Pancreas (tissue), 10 donors: ENCODE results near the gene RHBDD3. TPM values are rescaled to one million over a fixed set of nuclear protein-coding genes. Genes with fewer than 3 reads are reported as not detected.

Experiments used
- ATAC-seq, 4 donors: fragments of 200-7000 bp; cut with Tn5 transposase; one replicate each; pipeline versions ENCODE4 v1.8.0 to v1.9.1; 2020; ENCODE audit warnings: mild to moderate bottlenecking in 4 of 4, moderate library complexity in 4 of 4
- DNase-seq, 6 donors: peaks; one replicate each; pipeline ENCODE4 v3.0.0-alpha.2; 2020
- FAIRE-seq: peaks from 2 replicates; lab custom pipeline; 2012; peaks lifted over from hg19 to GRCh38; lab: Jason Lieb, UNC
- H3K27ac ChIP-seq, 4 donors: fragments of 200-600 bp; sonication (generic); 1 replicate in 3 of 4; 2 replicates in 1 of 4; pipeline versions ENCODE4 v1.5.0 to v1.8.0; 2020
- H3K27me3 ChIP-seq, 4 donors: fragments of 200-600 bp; one replicate each; pipeline ENCODE4 v1.8.0; 2021
- H3K36me3 ChIP-seq, 3 donors: fragments of 200-600 bp; sonication (generic) in 1 of 3; one replicate each; pipeline versions ENCODE4 v1.5.0 to v1.8.0; 2020 to 2021
- H3K4me1 ChIP-seq, 3 donors: fragments of 200-600 bp; one replicate each; pipeline ENCODE4 v1.8.0; 2021
- H3K4me3 ChIP-seq, 4 donors: fragments of 200-600 bp; sonication (generic) in 2 of 4; one replicate each; pipeline versions ENCODE4 v1.5.0 to v1.8.0; 2020 to 2021
- H3K9me3 ChIP-seq, 4 donors: fragments of 200-600 bp; one replicate each; pipeline ENCODE4 v1.8.0; 2021
- CTCF ChIP-seq, 4 donors: fragments of 200-600 bp; sonication (generic) in 3 of 4; IDR thresholded peaks; one replicate each; pipeline versions ENCODE4 v1.5.0 to v1.8.0; 2021; ENCODE audit warnings: antibody characterized with exemption in 4 of 4
- WGBS, 2 donors: extraction: QIAGEN DNeasy Blood & Tissue Kit; methylation state at CpG; one replicate each; pipeline ENCODE4 v1.1.7; 2013; 5-methylcytosine and 5-hydroxymethylcytosine counted together
- intact Hi-C, 3 donors: fragments of 100-400 bp; cut with DNase I; formaldehyde crosslinking; loops; one replicate each; pipeline versions ENCODE4 v1.11.1 to v1.14.2; 2022
- polyA plus RNA-seq, 2 donors: library from polyadenylated mRNA; stranded (reverse); fragments of 200-250 nt; gene quantifications; one replicate each; pipeline ENCODE4 v1.2.3, GENCODE V29; 2013
- total RNA-seq, 6 donors: library from RNA; stranded (reverse); fragmentation: NEBNext Ultra II Directional in 4 of 6; extraction: Animal tissue kit (Norgen Biotek cat#: 25700) in 4 of 6; gene quantifications; one replicate each; pipeline versions ENCODE4 v1.2.1 to v1.2.4, GENCODE V29; 2021 to 2023
- donor health status: healthy with polysubstance abuse.
- donor health status: DM: no; HTN: no; CAD: no; lungs with moderate emphysema.
- donor health status: DM: no; HTN: no; CAD: no.
- donor health status: control.
- donor health status: control.
- donor health status: Bipolar disorder and iron deficiency.
- donor health status: DM: yes; HTN: yes; CAD: no.
- donor health status: DM: no; HTN: no; CAD: no.
- donor health status: DM: no; HTN: no; CAD: no.
- donor health status: DM: yes; HTN: yes; CAD: no.

Gene RHBDD3
- total and polyA plus RNA-seq, 8 donors, result 5.4 to 38.2 (median 10.1) TPM

GRCh38 chr22:29310863-29311339 lies 43.1 kb upstream of the RHBDD3 start:
- Histone ChIP-seq H3K4me3 (no peak overlapping the region), H3K36me3 (no peaks in the 10 kb centered on the region), H3K4me1 (peaks cover 0 to 42% (median 20%) of the 10 kb centered on the region in 3 donors), H3K27me3 (peaks cover 0 to 9% (median 3%) of the 10 kb centered on the region in 4 donors), H3K27ac (peak overlapping the region in 1 of 4 donors; percentile 54), H3K9me3 (no peaks in the 10 kb centered on the region)
- DNase-seq (peak; percentile 94 to 99 (median 97)), ATAC-seq (peak; percentile 59 to 82 (median 72)), FAIRE-seq (no peak)
- TF ChIP-seq CTCF (IDR thresholded peaks at IDR 0.05), result no peak
- 20 to 27% methylated on average over 15 to 18 of the region's 18 CpGs for WGBS, 2 donors
- intact Hi-C loops, result no loop called here

- ATAC-seq (peak; percentile 0 to 3 (median 2)), DNase-seq (peak in 3 of 6 donors; percentile 48 to 72 (median 52)), FAIRE-seq (no peak)
- no peaks in the 10 kb centered on the region for H3K9me3 ChIP-seq
- H3K36me3 ChIP-seq, result no peaks in the 10 kb centered on the region
- intact Hi-C loops, result no loop called here
- peaks cover 0 to 42% (median 20%) of the 10 kb centered on the region in 3 donors for H3K4me1 ChIP-seq
- H3K4me3 ChIP-seq, result no peak overlapping the region
- TF ChIP-seq CTCF (IDR thresholded peaks at IDR 0.05), result no peak
- peaks cover 0 to 6% (median 1%) of the 10 kb centered on the region in 4 donors for H3K27me3 ChIP-seq
- WGBS, 2 donors, result 66 to 68% methylated on average over 23 to 28 of the region's 28 CpGs
- H3K27ac ChIP-seq, result peak overlapping the region in 1 of 4 donors; percentile 54
Measured at GRCh38 chr22:29310065-29310862, 42.5 kb upstream of the RHBDD3 start.

- no peaks in the 10 kb centered on the region for H3K9me3 ChIP-seq
- DNase-seq (peak; percentile 47 to 83 (median 68)), FAIRE-seq (no peak), ATAC-seq (peak in 1 of 4 donors; percentile 33)
- WGBS, 2 donors, result 76 to 77% methylated on average over 21 of the region's 21 CpGs
- no peak overlapping the region for H3K4me3 ChIP-seq
- TF ChIP-seq CTCF (IDR thresholded peaks at IDR 0.05), result no peak
- H3K27me3 ChIP-seq, result peaks cover 0 to 6% (median 1%) of the 10 kb centered on the region in 4 donors
- H3K27ac ChIP-seq, result peak overlapping the region in 1 of 4 donors; percentile 27
- intact Hi-C loops, result no loop called here
- H3K36me3 ChIP-seq, result no peaks in the 10 kb centered on the region
- peaks cover 0 to 35% (median 20%) of the 10 kb centered on the region in 3 donors for H3K4me1 ChIP-seq
Measured at GRCh38 chr22:29309332-29310064, 41.7 kb upstream of the RHBDD3 start.

- Histone ChIP-seq H3K36me3 (no peaks in the 10 kb centered on the region), H3K9me3 (no peaks in the 10 kb centered on the region), H3K4me3 (no peak overlapping the region), H3K27ac (peak overlapping the region in 1 of 4 donors; percentile 27), H3K27me3 (peaks cover 0 to 3% (median 0%) of the 10 kb centered on the region in 4 donors), H3K4me1 (peaks cover 0 to 29% (median 20%) of the 10 kb centered on the region in 3 donors)
- TF ChIP-seq CTCF (IDR thresholded peaks at IDR 0.05), result no peak
- DNase-seq, result peak in 1 of 6 donors; percentile 60
- FAIRE-seq, result no peak
- no peak for ATAC-seq
- 71 to 79% methylated on average over 13 of the region's 13 CpGs for WGBS, 2 donors
- intact Hi-C loops, result no loop called here
Measured at GRCh38 chr22:29308791-29309262, 41.0 kb upstream of the RHBDD3 start.
